Astrocyte of the spinal cord (primary cell): ENCODE measurements around the gene LYZ.
"Not testable (repeated sequence)": the region's sequence is repeated elsewhere in the genome, so short reads cannot be mapped to it uniquely, and the experiment has no call there.

Experiments
- DNase-seq: peaks from one replicate; pipeline ENCODE4 v3.0.0; 2011; ENCODE audit warnings: low read depth, low spot score
- H3K4me3 ChIP-seq: 2 replicates; pipeline ENCODE4 v1.5.1; 2011; ENCODE audit warnings: low read depth, mild to moderate bottlenecking, low read length, moderate library complexity
- in situ Hi-C: cut with HindIII; loops from 2 replicates; pipeline ENCODE4 v1.10.0; 2017; ENCODE audit warnings: low sequenced_read_pairs
- TF ChIP-seq, protein P1 (sequence below): IDR thresholded peaks from 2 replicates; pipeline ENCODE4 v1.5.1; 2012; ENCODE audit warnings: low read depth, mild to moderate bottlenecking, low read length, inconsistent platforms

Gene LYZ

DNA sequence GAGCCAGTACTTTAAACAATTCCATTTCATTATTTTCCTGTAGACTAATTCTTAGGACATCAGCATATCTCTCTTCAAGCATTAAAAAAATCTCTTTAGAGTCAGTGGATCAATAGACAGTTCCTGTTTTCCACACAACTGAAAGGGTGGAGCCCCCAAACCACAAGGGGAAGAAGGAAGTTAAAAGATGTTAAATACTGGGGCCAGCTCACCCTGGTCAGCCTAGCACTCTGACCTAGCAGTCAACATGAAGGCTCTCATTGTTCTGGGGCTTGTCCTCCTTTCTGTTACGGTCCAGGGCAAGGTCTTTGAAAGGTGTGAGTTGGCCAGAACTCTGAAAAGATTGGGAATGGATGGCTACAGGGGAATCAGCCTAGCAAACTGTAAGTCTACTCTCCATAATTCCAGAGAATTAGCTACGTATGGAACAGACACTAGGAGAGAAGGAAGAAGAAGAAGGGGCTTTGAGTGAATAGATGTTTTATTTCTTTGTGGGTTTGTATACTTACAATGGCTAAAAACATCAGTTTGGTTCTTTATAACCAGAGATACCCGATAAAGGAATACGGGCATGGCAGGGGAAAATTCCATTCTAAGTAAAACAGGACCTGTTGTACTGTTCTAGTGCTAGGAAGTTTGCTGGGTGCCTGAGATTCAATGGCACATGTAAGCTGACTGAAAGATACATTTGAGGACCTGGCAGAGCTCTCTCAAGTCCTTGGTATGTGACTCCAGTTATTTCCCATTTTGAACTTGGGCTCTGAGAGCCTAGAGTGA lies at the start of gene LYZ:
LYZ (plus strand) TSS at position 220 of the 777 bp plus-strand sequence; CDS start at position 248, 28 bp downstream.
- in situ Hi-C loops, result no loop called here
- H3K4me3 ChIP-seq, result no peak within 1 kb of the TSS
- no peak for DNase-seq
- TF ChIP-seq, protein P1, sequence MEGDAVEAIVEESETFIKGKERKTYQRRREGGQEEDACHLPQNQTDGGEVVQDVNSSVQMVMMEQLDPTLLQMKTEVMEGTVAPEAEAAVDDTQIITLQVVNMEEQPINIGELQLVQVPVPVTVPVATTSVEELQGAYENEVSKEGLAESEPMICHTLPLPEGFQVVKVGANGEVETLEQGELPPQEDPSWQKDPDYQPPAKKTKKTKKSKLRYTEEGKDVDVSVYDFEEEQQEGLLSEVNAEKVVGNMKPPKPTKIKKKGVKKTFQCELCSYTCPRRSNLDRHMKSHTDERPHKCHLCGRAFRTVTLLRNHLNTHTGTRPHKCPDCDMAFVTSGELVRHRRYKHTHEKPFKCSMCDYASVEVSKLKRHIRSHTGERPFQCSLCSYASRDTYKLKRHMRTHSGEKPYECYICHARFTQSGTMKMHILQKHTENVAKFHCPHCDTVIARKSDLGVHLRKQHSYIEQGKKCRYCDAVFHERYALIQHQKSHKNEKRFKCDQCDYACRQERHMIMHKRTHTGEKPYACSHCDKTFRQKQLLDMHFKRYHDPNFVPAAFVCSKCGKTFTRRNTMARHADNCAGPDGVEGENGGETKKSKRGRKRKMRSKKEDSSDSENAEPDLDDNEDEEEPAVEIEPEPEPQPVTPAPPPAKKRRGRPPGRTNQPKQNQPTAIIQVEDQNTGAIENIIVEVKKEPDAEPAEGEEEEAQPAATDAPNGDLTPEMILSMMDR, result no peak

DNA sequence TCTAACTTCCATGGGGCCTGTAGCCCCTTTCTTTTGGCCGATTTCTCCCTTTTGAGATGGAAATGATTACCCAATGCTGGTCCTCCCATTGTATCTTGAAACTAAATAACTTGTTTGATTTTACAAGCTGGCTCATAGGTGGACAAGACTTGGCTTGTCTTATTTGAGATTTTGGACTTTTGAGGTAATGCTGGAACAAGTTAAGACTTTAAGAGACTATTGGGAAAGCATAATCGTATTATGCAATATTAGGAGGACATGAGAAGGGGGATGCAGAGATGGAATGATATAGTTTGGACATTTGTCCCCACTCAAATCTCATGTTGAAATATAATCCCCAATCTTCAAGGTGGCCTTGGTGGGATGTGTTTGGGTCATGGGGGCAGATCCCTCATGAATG lies 49.2 kb upstream of the LYZ start:
- no peak for DNase-seq
- no peak overlapping the region for H3K4me3 ChIP-seq
- TF ChIP-seq, protein P1, result no peak
- in situ Hi-C loops, result no loop called here

DNA sequence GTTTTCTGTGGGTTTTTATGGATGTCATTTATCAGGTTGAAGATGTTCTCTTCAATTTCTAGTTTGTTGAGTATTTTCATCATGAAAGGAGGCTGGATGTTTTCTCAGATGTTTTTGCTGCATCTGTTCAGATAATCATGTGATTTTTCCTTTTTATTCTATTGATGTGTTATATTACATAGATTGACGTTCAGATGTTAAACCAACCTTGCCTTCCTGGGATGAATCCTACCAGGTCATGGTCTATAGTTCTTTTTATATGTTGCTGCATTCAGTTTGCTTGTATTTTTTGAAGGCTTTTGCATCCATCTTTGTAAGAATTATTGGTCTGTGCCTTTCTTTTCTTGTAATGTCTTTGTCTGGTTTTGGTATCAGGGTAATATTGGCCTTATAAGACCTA lies 43.9 kb upstream of the LYZ start:
- H3K4me3 ChIP-seq, result no peak overlapping the region
- TF ChIP-seq, protein P1, result no peak
- no peak for DNase-seq
- in situ Hi-C loops, result no loop called here

DNA sequence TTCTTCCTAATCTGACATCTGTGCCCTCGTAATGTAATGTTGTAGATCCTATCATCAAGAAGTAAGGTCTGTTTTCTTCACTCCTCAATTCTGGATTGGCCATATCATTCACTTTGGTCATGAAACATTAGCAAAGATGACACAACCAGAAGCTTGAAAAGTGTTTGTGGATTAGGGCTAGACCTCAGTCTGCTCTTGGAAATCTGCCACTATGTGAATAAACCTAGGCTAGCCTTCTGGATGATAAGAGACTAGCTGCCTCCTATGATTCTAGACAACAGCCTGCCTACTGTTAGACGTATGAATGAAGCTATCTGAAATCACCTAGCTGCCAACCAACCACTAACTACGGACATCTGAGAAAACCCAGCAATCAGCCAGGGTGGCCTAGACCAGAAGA lies 38.7 kb upstream of the LYZ start:
- in situ Hi-C loops, result no loop called here
- no peak overlapping the region for H3K4me3 ChIP-seq
- DNase-seq, result no peak
- TF ChIP-seq, protein P1, result no peak

DNA sequence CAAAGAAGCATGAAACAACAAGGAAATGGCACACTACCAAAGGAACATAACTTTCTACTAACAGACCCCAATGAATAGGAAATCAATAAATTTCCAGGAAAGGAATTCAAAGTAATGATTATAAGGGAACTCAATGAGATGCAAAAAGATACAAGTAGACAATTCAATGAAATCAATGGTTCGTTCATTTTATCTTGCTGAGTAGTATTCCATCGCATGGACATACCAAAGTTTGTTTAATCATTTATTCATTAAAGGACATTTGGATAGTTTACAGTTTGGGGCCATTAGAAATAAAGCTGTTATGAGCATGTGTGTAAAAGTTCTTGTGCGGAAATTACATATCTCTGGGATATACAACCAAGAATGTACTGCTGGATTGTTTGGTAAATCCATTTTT lies 35.0 kb upstream of the LYZ start:
- no peak overlapping the region for H3K4me3 ChIP-seq
- TF ChIP-seq, protein P1, result no peak
- in situ Hi-C loops, result no loop called here
- DNase-seq, result no peak

DNA sequence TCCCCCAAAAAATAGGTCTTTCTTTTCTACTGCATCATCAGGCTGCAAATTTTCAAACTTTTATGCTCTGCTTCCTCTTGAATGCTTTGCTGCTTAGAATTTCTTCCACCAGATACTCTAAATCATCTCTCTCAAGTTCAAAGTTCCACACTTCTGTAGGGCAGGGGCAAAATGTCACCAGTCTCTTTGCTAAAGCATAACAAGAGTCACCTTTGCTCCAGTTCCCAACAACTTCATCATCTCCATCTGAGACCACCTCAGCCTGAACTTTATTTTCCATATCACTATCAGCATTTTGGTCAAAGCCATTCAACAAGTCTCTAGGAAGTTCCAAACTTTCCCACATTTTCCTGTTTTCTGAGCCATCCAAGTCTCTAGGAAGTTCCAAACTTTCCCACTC lies 31.4 kb upstream of the LYZ start:
- H3K4me3 ChIP-seq, DNase-seq, in situ Hi-C loops: not testable (repeated sequence)

DNA sequence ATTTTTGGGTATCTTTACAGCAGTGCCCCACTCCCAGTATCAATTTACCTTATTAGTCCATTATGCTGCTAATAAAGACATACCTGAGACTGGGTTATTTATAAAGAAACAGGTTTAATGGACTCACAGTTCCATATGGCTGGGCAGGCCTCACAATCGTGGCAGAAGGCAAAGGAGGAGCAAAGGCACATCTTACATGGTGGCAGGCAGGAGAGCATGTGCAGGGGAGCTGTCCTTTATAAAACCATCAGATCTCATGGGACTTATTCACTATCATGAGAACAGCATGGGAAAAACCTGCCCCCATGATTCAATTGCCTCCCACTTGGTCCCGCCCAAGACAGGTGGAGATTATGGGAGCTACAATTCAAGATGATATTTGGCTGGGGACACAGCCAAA lies 30.9 kb upstream of the LYZ start:
- H3K4me3 ChIP-seq, in situ Hi-C loops, DNase-seq: not testable (repeated sequence)
